CD14-positive monocyte (primary cell): Measurements from ENCODE around the gene OR6B1. TPM values are rescaled to one million over a fixed set of nuclear protein-coding genes. Genes with fewer than 3 reads are reported as not detected.

ENCODE experiments used
- DNase-seq, 3 donors: peaks; one replicate each; pipeline ENCODE4 v3.0.0-alpha.2; 2011 to 2022
- H2AFZ ChIP-seq: 2 replicates; pipeline ENCODE4 v1.6.0; 2012; ENCODE audit warnings: mild to moderate bottlenecking, low read depth, low read length, inconsistent platforms; ENCODE audit not compliant: insufficient read depth, poor library complexity, severe bottlenecking
- H3K27ac ChIP-seq, 2 donors: 1 replicate in 1 of 2; 2 replicates in 1 of 2; pipeline ENCODE4 v1.5.1; 2012 to 2013; ENCODE audit warnings: low read length in 2 of 2, control low read depth in 1 of 2, inconsistent platforms in 1 of 2, low read depth in 1 of 2, mild to moderate bottlenecking in 1 of 2
- H3K27me3 ChIP-seq, 2 donors: one replicate each; pipeline versions ENCODE4 v1.6.0 to v1.6.1; 2011 to 2013; ENCODE audit warnings: low read length in 2 of 2; ENCODE audit not compliant: control insufficient read depth in 2 of 2, insufficient read depth in 2 of 2
- H3K36me3 ChIP-seq, 2 donors: replicated peaks in 1 of 2; 1 replicate in 1 of 2; 2 replicates in 1 of 2; pipeline versions ENCODE4 v1.5.1 to v1.6.1; 2012 to 2013; ENCODE audit warnings: low read length in 2 of 2, control low read depth in 1 of 2, inconsistent platforms in 1 of 2, mild to moderate bottlenecking in 1 of 2; ENCODE audit not compliant: insufficient read depth in 2 of 2, control insufficient read depth in 1 of 2
- H3K4me1 ChIP-seq, 2 donors: 1 replicate in 1 of 2; 2 replicates in 1 of 2; pipeline versions ENCODE4 v1.5.1 to v1.6.1; 2012 to 2013; ENCODE audit warnings: low read length in 2 of 2, control low read depth in 1 of 2, inconsistent platforms in 1 of 2, mild to moderate bottlenecking in 1 of 2, moderate library complexity in 1 of 2; ENCODE audit not compliant: insufficient read depth in 2 of 2, control insufficient read depth in 1 of 2
- H3K4me2 ChIP-seq: replicated peaks from 2 replicates; pipeline ENCODE3; 2012; ENCODE audit warnings: low read length, moderate library complexity, mild to moderate bottlenecking; ENCODE audit not compliant: poor library complexity, severe bottlenecking; ENCODE audit errors: extremely low read depth
- H3K4me3 ChIP-seq, 3 experiments: fragments of 200-600 bp in 1 of 3; sonication (generic) in 1 of 3; replicated peaks in 1 of 3; 1 replicate in 2 of 3; 2 replicates in 1 of 3; pipeline ENCODE4 v1.5.1; 2011 to 2013; ENCODE audit warnings: low read length in 3 of 3, mild to moderate bottlenecking in 3 of 3, control low read depth in 2 of 3, low read depth in 2 of 3, inconsistent platforms in 1 of 3, moderate library complexity in 1 of 3
- H3K79me2 ChIP-seq: 2 replicates; pipeline ENCODE4 v1.6.0; 2012; ENCODE audit warnings: mild to moderate bottlenecking, control low read depth, inconsistent platforms, low read length, moderate library complexity; ENCODE audit not compliant: insufficient read depth
- H3K9ac ChIP-seq: 2 replicates; pipeline ENCODE4 v1.6.0; 2017; ENCODE audit warnings: low read length, mild to moderate bottlenecking; ENCODE audit not compliant: insufficient read depth, poor library complexity, severe bottlenecking
- H3K9me3 ChIP-seq, 2 donors: replicated peaks in 1 of 2; 1 replicate in 1 of 2; 2 replicates in 1 of 2; pipeline versions ENCODE4 v1.5.1 to v1.6.1; 2012 to 2013; ENCODE audit warnings: low read length in 2 of 2, control low read depth in 1 of 2; ENCODE audit not compliant: control insufficient read depth in 1 of 2, insufficient read depth in 1 of 2
- H4K20me1 ChIP-seq: 2 replicates; pipeline ENCODE4 v1.6.0; 2012; ENCODE audit warnings: mild to moderate bottlenecking, low read length, control low read depth, moderate library complexity; ENCODE audit not compliant: insufficient read depth
- H3K27ac Mint-ChIP-seq, 7 donors: one replicate each; pipeline ENCODE4 v1.8.0; 2020; ENCODE audit warnings: mild to moderate bottlenecking in 7 of 7, mixed read lengths in 7 of 7, moderate library complexity in 6 of 7, inconsistent platforms in 2 of 7
- H3K27me3 Mint-ChIP-seq, 3 donors: one replicate each; pipeline ENCODE4 v1.8.0; 2021 to 2022; ENCODE audit warnings: low read depth in 3 of 3, mild to moderate bottlenecking in 3 of 3, mixed read lengths in 3 of 3, moderate library complexity in 3 of 3, inconsistent platforms in 1 of 3
- H3K36me3 Mint-ChIP-seq, 2 donors: one replicate each; pipeline ENCODE4 v1.8.0; 2020; ENCODE audit warnings: mixed read lengths in 2 of 2, inconsistent platforms in 1 of 2, mild to moderate bottlenecking in 1 of 2
- H3K4me1 Mint-ChIP-seq: one replicate; pipeline ENCODE4 v1.8.0; 2020; ENCODE audit warnings: mild to moderate bottlenecking, mixed read lengths
- H3K4me3 Mint-ChIP-seq, 2 donors: one replicate each; pipeline ENCODE4 v1.8.0; 2020; ENCODE audit warnings: mild to moderate bottlenecking in 2 of 2, mixed read lengths in 2 of 2, moderate library complexity in 1 of 2
- H3K9me3 Mint-ChIP-seq, 7 donors: one replicate each; pipeline ENCODE4 v1.8.0; 2020 to 2022; ENCODE audit warnings: mixed read lengths in 7 of 7, mild to moderate bottlenecking in 6 of 7, moderate library complexity in 6 of 7, inconsistent platforms in 2 of 7
- CTCF ChIP-seq: fragments of 200-600 bp; IDR thresholded peaks from one replicate; pipeline ENCODE4 v1.8.0; 2022; ENCODE audit warnings: antibody characterized with exemption, mild to moderate bottlenecking
- WGBS: methylation state at CpG from one replicate; pipeline ENCODE4 v1.1.5; 2013; ENCODE audit warnings: missing lambda C conversion rate; ENCODE audit not compliant: insufficient coverage; 5-methylcytosine and 5-hydroxymethylcytosine counted together
- intact Hi-C, 2 donors: fragments of 100-400 bp; cut with micrococcal nuclease; formaldehyde crosslinking; loops; one replicate each; pipeline versions ENCODE4 v1.15.0 to v1.15.1; 2023
- polyA plus RNA-seq, 3 donors: library from polyadenylated mRNA; depleted of rRNA in 1 of 3; unstranded in 2 of 3; stranded (reverse) in 1 of 3; fragments of 300-500 nt in 2 of 3; fragments of >200 nt in 1 of 3; fragmentation: Illumina TruSeq in 2 of 3; gene quantifications; 1 replicate in 2 of 3; 2 replicates in 1 of 3; pipeline ENCODE4 v1.2.3, GENCODE V29; 2012 to 2021

Gene OR6B1
- polyA plus RNA-seq, 3 donors = not detected

DNA sequence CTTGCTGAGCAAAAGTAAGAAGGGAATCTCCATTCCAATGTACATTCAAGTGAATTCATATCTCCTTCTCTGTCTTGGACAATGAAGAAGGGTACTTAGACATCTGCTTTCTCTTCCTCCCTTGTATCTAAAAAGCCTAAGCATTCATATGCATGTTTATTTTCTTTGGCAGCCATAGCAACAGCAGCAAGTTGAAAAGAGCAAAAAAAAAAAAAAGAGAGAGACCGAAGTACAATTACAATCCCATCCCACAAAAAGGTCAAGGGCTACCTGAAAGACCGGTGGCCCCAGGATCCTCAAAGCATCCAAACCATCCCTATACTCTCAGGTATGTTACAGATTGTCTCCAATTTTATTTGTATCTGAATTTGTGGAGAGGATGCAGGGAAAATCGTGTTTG lies 41.3 kb upstream of the OR6B1 start:
- Mint-ChIP-seq H3K36me3 (no peaks in the 10 kb centered on the region), H3K4me3 (no peak overlapping the region), H3K27me3 (peaks cover 0 to 2% (median 2%) of the 10 kb centered on the region in 3 donors), H3K9me3 (peaks cover 0 to 4% (median 0%) of the 10 kb centered on the region in 7 donors), H3K4me1 (no peaks in the 10 kb centered on the region), H3K27ac (no peak overlapping the region)
- Histone ChIP-seq H3K27me3 (no peaks in the 10 kb centered on the region), H3K27ac (no peak overlapping the region), H3K9ac (no peak overlapping the region), H3K4me1 (no peaks in the 10 kb centered on the region), H4K20me1 (no peaks in the 10 kb centered on the region), H3K9me3 (no peaks in the 10 kb centered on the region), H3K4me3 (no peak overlapping the region), H3K36me3 (no peaks in the 10 kb centered on the region), H3K79me2 (no peaks in the 10 kb centered on the region), H3K4me2 (no peak overlapping the region), H2AFZ (no peak overlapping the region)
- DNase-seq = no peak
- intact Hi-C loops = no loop called here
- no CpG with 5 or more reads among the region's 3 CpGs for WGBS
- no peak for TF ChIP-seq CTCF

DNA sequence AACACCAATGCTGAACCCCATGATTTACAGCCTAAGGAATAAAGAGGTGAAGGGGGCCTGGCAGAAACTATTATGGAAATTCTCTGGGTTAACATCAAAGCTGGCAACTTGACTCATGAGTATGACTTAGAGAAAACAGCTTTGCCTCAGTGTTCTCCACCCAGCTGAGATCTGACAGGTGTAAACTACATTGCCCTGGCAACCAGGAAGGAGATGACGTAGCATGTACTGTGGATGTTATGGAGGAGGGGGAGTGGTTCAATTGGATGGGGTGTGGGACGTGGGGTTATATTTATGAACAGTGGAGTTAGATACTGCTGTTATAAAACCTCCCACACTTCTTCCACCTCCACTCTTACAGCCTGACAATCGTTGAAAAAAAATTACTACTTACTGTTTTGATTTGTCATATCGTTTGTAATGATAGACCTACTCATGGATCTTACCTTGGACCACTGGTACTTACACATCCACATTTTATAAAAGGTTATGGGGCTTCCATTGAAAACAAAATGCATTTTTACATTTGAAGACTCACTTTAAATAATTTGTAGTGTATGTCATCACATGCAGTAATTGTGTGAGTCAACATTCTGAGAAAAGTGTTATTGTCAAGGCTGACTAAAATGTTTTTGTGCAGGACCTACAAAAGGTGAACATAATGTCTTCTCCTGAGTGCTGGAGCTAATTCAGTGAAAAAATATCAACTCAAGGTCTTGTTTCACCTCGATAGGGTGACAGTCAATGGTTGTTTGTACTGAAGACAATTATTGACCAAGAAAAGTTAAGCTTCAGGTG lies 39.1 kb upstream of the OR6B1 start:
- Mint-ChIP-seq H3K27ac (no peak overlapping the region), H3K4me1 (no peaks in the 10 kb centered on the region), H3K4me3 (no peak overlapping the region), H3K9me3 (peaks cover 0 to 4% (median 0%) of the 10 kb centered on the region in 7 donors), H3K36me3 (no peaks in the 10 kb centered on the region), H3K27me3 (peaks cover 0 to 2% (median 2%) of the 10 kb centered on the region in 3 donors)
- no peaks in the 10 kb centered on the region for H4K20me1 ChIP-seq
- H3K4me3 ChIP-seq = no peak overlapping the region
- intact Hi-C loops = no loop called here
- H3K79me2 ChIP-seq = no peaks in the 10 kb centered on the region
- H3K36me3 ChIP-seq = no peaks in the 10 kb centered on the region
- no peak overlapping the region for H3K27ac ChIP-seq
- no peaks in the 10 kb centered on the region for H3K4me1 ChIP-seq
- H3K27me3 ChIP-seq = no peaks in the 10 kb centered on the region
- no peak overlapping the region for H2AFZ ChIP-seq
- no peak for TF ChIP-seq CTCF
- no peak for DNase-seq
- H3K4me2 ChIP-seq = no peak overlapping the region
- H3K9me3 ChIP-seq = no peaks in the 10 kb centered on the region
- no peak overlapping the region for H3K9ac ChIP-seq
- no CpG with 5 or more reads among the region's 5 CpGs for WGBS
